COLO668 (cell line): ENCODE measurements around the gene FBXL12.
"Not testable (repeated sequence)": the region's sequence is repeated elsewhere in the genome, so short reads cannot be mapped to it uniquely, and the experiment has no call there.

Experiments
- DNase-seq: peaks from one replicate; lab custom pipeline; 2025; ENCODE audit not compliant: unreplicated experiment; lab: John Stamatoyannopoulos, UW

The FBXL12 gene, protein sequence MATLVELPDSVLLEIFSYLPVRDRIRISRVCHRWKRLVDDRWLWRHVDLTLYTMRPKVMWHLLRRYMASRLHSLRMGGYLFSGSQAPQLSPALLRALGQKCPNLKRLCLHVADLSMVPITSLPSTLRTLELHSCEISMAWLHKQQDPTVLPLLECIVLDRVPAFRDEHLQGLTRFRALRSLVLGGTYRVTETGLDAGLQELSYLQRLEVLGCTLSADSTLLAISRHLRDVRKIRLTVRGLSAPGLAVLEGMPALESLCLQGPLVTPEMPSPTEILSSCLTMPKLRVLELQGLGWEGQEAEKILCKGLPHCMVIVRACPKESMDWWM

GRCh38 chr19:9818734-9819595 lies at the start of gene FBXL12:
Gene FBXL12 (minus strand): TSS chr19:9819079. CDS start chr19:9818813, 266 bp downstream.
- DNase-seq, result peak; percentile 100

DNA sequence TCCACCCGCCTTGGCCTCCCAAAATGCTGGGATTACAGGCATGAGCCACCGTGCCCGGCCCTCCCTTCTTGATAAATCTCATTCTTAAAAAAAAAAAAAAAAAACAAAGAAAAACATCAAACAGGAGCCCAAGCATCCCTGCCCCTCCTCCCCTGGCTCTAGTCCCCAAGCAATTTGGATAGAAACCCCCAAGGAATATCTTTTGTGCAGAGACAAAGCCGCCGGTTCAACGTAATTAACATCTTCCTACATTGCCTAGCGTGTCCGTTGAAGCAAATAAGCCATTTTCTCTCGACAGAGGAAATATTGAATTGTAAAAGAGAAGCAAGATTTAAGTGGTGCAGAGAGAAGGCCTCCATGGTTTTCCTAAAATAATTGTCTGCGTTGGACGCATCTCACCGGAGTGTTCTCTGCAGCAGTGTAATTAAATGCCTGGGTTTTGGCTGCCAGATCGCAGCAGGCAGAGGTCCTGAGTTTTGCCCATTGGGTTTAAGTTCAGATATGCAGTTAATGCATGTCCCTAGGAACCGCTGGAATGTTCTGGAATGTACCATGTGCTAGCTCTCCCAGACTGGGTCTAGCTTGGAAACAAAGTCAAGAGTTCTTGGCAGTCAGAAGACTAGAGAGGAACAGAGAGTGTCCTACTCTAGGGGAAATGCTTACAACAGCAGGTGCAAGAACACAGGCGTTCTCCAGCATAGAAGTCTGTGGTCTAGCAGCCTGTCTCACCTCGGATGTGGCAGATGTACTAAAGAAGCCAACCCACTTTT lies 47.0 kb upstream of the FBXL12 start:
- no peak for DNase-seq

GRCh38 chr19:9863759-9864158 lies 44.9 kb upstream of the FBXL12 start:
- no peak for DNase-seq

DNA sequence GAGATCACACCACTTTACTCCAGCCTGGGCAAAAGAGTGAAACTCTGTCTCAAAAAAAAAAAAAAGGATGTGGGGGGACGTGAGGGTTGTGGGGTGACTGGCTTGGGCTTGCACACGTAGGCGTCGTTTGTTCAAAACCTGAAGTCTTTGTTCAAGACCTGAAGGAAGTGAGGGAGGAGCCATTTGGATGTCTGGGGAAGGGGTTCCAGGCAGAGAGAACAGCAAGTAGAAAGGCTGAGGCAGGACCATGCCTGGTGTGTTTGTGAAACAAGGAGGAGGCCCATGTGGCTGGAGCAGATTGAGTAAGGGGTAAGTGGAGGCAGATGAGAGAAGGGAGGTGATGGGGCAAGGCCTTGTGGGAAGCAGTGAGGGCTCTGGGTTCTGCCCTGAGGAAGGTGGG lies 44.1 kb upstream of the FBXL12 start:
- DNase-seq, result no peak

DNA sequence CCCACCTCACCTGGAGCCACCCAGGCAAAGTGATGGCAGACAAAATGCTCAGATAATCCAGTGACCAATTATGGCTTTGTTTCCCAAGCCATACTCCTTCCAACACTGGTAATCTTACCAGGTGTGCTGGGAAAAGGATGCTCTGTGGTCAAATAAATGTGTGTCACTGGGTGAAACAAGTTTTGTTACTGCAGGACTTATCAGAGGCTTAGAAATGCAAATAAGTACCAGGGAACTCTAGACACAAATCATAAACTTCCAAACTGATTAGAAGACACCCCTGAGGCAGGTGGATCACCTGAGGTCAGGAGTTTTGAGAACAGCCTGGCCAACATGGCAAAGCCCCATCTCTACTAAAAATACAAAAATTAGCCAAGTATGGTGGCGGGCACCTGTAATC lies 42.6 kb upstream of the FBXL12 start:
- DNase-seq, result no peak

- no peak for DNase-seq
Observed at GRCh38 chr19:9860407-9860806, 41.5 kb upstream of the FBXL12 start.

DNA sequence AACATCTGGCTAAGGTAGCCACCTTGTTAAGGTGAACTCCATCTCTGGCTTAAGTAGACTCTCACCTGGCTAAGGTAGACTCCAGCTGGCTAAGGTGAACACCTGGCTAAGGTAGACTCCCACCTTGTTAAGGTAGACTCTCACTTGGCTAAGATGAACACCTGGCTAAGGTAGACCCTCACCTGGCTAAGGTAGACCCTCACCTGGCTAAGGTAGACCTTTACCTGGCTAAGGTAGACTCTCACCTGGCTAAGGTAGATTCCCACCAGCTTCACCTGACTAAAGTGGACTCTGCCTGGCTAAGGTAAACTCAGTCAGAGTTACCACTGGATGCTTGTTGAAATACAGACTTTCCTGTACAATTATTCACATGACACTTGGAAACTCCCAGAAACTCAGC lies 39.9 kb upstream of the FBXL12 start:
- DNase-seq, result no peak

DNA sequence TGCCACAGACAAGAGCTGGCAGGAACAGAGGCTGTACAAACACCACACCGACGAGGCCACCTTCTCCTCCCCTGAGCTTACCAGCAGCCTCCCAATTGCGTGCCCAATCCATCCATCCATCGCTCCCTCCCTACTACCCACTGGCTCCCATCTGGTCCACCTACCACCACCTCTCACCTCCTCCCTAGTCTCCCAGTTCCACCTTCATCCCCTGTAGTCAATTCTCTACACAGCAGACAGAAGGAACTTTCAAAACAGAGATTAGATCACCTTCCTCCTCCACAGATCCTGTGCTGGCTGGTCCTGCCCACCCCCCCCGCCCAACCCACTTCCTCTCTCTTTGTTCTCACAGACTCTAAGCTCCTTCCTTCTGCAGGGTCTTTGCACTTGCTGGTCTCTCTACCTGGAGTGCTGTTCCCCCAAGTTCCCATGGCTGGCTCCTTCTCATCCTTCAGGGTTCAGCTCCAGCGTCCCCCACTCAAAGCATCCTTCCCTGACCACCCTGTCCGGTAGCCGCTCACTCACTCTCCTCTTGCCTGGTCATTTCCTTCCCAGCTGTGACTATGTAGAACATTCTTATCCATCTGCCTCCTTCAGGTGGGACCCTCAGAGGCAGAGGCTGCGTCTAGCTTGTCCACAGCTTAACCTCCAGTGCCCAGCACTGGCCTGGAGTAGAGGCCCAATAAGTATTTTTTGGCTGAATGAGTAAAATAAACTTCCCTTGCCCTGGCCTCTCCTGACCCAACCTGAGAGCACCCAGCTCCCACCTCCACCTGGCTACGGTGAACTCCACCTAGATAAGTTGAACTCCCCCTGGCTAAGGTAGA lies 39.3 kb upstream of the FBXL12 start:
- no peak for DNase-seq

- no peak for DNase-seq
Observed at GRCh38 chr19:9857076-9857721, 38.3 kb upstream of the FBXL12 start.

DNA sequence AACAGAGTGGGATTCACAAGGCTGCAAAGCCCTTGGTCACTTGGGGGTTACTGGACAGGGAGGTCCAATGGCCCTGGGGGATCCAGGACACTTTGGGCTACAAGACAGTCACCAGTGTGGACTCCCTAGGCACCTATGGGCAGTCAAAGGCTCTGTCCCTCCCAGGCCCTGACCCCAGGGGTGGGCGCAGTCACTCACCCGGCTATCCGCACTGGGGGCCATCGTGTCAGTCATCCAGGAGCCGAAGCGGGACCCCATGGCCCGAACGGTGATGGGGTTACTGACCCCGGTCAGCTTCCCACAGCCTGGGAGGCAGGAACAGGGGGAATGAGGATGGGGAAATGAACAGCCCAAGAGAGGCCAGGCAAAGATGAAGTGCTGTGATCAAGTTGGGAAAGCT lies 37.7 kb upstream of the FBXL12 start:
- DNase-seq, result no peak

GRCh38 chr19:9854282-9854846 lies 35.5 kb upstream of the FBXL12 start:
- no peak for DNase-seq

DNA sequence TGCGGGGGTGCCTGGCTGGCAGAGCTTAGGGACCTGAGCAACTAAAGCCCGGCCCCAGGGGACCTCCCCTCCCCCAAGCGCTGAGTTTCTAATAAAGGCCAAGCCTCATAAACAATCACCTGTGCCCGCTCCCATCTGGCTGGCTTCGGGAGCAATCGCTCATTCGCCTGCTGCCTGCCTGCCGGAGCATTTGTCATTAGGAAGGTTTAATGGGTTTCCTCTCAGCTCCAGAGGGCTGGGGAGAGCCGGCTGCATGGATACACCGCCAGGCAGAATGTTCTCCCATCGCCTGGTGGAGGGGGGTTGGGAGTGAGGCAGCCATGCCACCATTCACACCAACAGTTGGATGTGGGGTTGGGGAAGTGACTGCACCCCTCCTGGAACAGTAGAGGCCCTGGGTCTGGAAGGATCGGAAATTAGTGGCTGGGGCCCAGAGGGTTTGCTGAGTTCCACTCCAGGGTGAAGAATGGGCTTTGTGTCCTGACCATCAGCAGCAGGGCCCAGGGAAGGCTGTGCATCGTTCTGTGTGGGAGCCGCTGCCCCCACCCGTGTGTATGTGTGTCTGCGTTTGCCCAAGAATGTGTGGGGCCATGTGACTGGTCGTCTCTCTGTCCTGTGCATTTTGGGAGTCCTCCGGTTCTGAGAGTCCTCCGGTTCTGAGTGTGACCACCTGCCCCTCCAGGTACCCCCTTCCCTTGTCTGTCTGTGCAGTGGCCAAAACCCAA lies 31.5 kb upstream of the FBXL12 start:
- DNase-seq, result no peak

- DNase-seq, result no peak
Observed at GRCh38 chr19:9849791-9850190, 30.9 kb upstream of the FBXL12 start.

DNA sequence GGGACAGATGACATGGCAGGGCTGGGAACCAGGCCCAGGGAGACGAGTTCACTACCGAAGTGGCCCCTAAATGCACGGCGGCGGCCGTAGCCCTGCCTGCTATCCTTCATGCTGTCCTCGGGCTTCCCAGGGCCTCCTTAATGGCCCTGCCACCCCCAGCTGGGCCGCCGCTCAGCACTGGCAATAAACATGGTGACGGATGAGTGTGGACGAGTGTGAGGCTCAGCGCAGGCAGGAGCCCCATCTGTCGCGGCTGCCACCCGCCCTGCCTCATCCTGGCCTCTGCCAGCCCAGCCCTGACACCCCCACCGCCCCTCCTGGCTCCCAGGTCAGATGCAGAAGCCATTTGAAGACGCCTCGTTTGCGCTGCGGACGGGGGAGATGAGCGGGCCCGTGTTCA lies 29.9 kb upstream of the FBXL12 start:
- DNase-seq, result no peak

GRCh38 chr19:9848060-9848459 lies 29.2 kb upstream of the FBXL12 start:
- DNase-seq, result peak; percentile 15

DNA sequence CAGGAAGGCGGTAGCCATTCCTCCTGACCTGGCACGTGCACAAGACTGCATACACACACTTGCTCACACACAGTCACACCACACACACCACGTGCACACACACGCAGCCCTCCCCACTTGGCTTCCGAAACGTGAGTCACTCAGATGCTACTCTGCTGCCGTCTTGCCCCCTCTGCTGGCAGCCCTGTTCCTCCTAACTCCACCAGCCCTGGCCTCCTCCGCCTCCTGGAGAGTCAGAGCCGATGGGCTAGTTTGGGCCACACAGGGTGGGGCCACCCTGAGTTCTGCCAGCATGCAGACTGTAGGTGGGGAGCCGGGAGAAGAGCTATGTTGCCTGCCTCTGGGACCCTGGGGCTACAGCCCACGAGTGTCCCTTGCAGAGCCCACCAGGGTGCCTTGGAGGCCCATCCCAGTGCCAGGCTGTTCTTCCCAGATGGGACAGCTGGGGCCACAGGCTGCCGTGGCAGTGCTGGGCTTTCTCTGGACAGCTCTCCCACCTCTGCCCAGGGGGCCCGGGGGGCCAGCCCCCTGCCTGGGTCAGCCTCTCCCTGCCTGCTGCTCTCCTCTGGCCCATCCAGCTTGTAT lies 28.3 kb upstream of the FBXL12 start:
- peak; percentile 10 for DNase-seq

DNA sequence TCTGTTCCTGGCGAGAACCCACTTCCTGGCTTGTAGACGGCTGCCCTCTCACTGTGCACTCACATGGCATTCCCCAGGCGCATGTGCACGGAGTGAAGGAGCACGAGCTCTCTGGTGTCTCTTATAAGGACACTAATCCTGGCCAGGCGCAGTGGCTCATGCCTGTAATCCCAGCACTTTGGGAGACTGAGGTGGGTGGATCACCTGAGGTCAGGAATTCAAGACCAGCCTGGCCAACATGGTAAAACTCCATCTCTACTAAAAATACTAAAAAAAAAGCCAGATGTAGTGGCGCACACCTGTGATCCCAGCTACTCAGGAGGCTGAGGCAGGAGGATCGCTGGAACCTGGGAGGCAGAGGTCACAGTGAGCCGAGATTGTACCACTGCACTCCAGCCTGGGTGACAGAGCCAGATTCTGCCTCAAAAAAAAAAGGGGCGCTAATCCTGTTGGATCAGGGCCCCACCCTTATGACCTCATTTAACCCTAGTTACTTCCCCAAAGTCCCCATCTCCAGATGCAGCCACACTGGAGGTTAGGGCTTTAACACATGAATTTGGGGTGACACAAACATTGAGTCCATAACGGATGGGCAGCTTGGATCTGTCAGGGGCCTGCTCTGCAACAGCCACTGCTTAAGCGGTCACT lies 24.9 kb upstream of the FBXL12 start:
- not testable (repeated sequence) for DNase-seq
